Common myeloid progenitor, CD34-positive (primary cell): Measurements from ENCODE around the gene RAD51B.

ENCODE experiments used
- CTCF ChIA-PET: fragments of 350-600 bp; sonication (Branson Sonifier 250); formaldehyde crosslinking; loops from one replicate; lab custom pipeline; 2021; ENCODE audit warnings: antibody characterized with exemption; lab: Charles Lee
- POLR2A ChIA-PET: fragments of 350-600 bp; sonication (Branson Sonifier 250); formaldehyde crosslinking; loops from one replicate; lab custom pipeline; 2021; ENCODE audit warnings: antibody characterized with exemption; lab: Charles Lee
- DNase-seq, 3 donors: peaks; one replicate each; pipeline versions ENCODE4 v3.0.0 to v3.0.0-alpha.2; 2013
- H3K27ac ChIP-seq, 2 experiments: 1 replicate in 1 of 2; 2 replicates in 1 of 2; pipeline ENCODE4 v1.7.0; 2013; ENCODE audit warnings: inconsistent platforms in 2 of 2, low read length in 2 of 2, mild to moderate bottlenecking in 2 of 2, low read depth in 1 of 2, moderate library complexity in 1 of 2; ENCODE audit not compliant: severe bottlenecking in 2 of 2, insufficient read depth in 1 of 2, poor library complexity in 1 of 2
- H3K27me3 ChIP-seq, 5 experiments: replicated peaks in 2 of 5; 1 replicate in 3 of 5; 2 replicates in 2 of 5; pipeline versions ENCODE4 v1.6.1 to v1.7.0; 2013; ENCODE audit warnings: low read length in 4 of 5, mild to moderate bottlenecking in 2 of 5, moderate library complexity in 2 of 5, inconsistent platforms in 1 of 5; ENCODE audit not compliant: insufficient read depth in 5 of 5, control insufficient read depth in 4 of 5
- H3K36me3 ChIP-seq, 4 experiments: 1 replicate in 2 of 4; 2 replicates in 2 of 4; pipeline versions ENCODE4 v1.6.1 to v1.7.0; 2013; ENCODE audit warnings: low read length in 3 of 4, control low read depth in 1 of 4, mild to moderate bottlenecking in 1 of 4; ENCODE audit not compliant: control insufficient read depth in 4 of 4, insufficient read depth in 4 of 4
- H3K4me1 ChIP-seq, 4 experiments: 1 replicate in 3 of 4; 2 replicates in 1 of 4; pipeline versions ENCODE4 v1.6.1 to v1.7.1; 2013; ENCODE audit warnings: low read length in 3 of 4, mild to moderate bottlenecking in 3 of 4, control low read depth in 1 of 4, inconsistent platforms in 1 of 4, moderate library complexity in 1 of 4; ENCODE audit not compliant: control insufficient read depth in 4 of 4, insufficient read depth in 4 of 4; ENCODE audit errors: control extremely low read depth in 1 of 4
- H3K4me3 ChIP-seq, 7 experiments: 1 replicate in 4 of 7; 2 replicates in 3 of 7; pipeline versions ENCODE4 v1.5.1 to v1.7.0; 2013; ENCODE audit warnings: mild to moderate bottlenecking in 7 of 7, low read length in 6 of 7, moderate library complexity in 6 of 7, inconsistent platforms in 2 of 7, low read depth in 2 of 7, control low read depth in 1 of 7; ENCODE audit not compliant: insufficient read depth in 4 of 7, control insufficient read depth in 1 of 7; ENCODE audit errors: extremely low read depth in 1 of 7
- H3K9me3 ChIP-seq, 5 experiments: 1 replicate in 4 of 5; 2 replicates in 1 of 5; pipeline versions ENCODE4 v1.6.1 to v1.7.1; 2013; ENCODE audit warnings: low read length in 4 of 5, mild to moderate bottlenecking in 2 of 5, inconsistent platforms in 1 of 5, low read depth in 1 of 5, moderate library complexity in 1 of 5; ENCODE audit not compliant: control insufficient read depth in 4 of 5, insufficient read depth in 2 of 5; ENCODE audit errors: control extremely low read depth in 1 of 5
- WGBS: methylation state at CpG from one replicate; pipeline ENCODE4 v1.1.5; 2013; ENCODE audit not compliant: insufficient coverage; 5-methylcytosine and 5-hydroxymethylcytosine counted together

Gene RAD51B

GRCh38 chr14:68144051-68144681 is 324.6 kb downstream of the RAD51B start:
- H3K27me3 ChIP-seq = no peaks in the 10 kb centered on the region
- peaks cover 0 to 2% (median 0%) of the 10 kb centered on the region in 4 experiments for H3K36me3 ChIP-seq
- peaks cover 2 to 11% (median 6%) of the 10 kb centered on the region in 5 experiments for H3K9me3 ChIP-seq
- peak in 2 of 3 donors; percentile 58 to 75 for DNase-seq
- peaks cover 15 to 79% (median 48%) of the 10 kb centered on the region in 4 experiments for H3K4me1 ChIP-seq
- H3K27ac ChIP-seq = peak overlapping the region; percentile 47 to 69
- ChIA-PET CTCF (interaction anchor here (1.1 to 1.8 kb wide), 5 partner anchors 9 to 663 kb away, joined by 3 to 8 read pairs (median 4); no protein-coding TSS in a partner anchor), POLR2A (no interaction called here)
- 75% methylated on average over 1 of the region's 3 CpGs for WGBS
- H3K4me3 ChIP-seq = peak overlapping the region in 1 of 7 experiments; percentile 11

GRCh38 chr14:68145036-68145435 is 325.5 kb downstream of the RAD51B start:
- H3K4me3 ChIP-seq = peak overlapping the region in 1 of 7 experiments; percentile 9
- H3K9me3 ChIP-seq = peaks cover 2 to 14% (median 6%) of the 10 kb centered on the region in 5 experiments
- DNase-seq = no peak
- no CpG with 5 or more reads among the region's 2 CpGs for WGBS
- peaks cover 0 to 2% (median 0%) of the 10 kb centered on the region in 4 experiments for H3K36me3 ChIP-seq
- H3K27me3 ChIP-seq = no peaks in the 10 kb centered on the region
- H3K27ac ChIP-seq = no peak overlapping the region
- ChIA-PET CTCF (interaction anchor here (1.1 kb wide), 1 partner anchor 14 kb away, joined by 3 read pairs; no protein-coding TSS in a partner anchor), POLR2A (no interaction called here)
- H3K4me1 ChIP-seq = peaks cover 15 to 71% (median 45%) of the 10 kb centered on the region in 4 experiments

GRCh38 chr14:68145539-68145938 is 326.0 kb downstream of the RAD51B start:
- peaks cover 15 to 66% (median 45%) of the 10 kb centered on the region in 4 experiments for H3K4me1 ChIP-seq
- peaks cover 0 to 2% (median 0%) of the 10 kb centered on the region in 4 experiments for H3K36me3 ChIP-seq
- H3K9me3 ChIP-seq = peaks cover 2 to 15% (median 6%) of the 10 kb centered on the region in 5 experiments
- ChIA-PET POLR2A (no interaction called here), CTCF (interaction anchor here (0.8 kb wide), 1 partner anchor 20 kb away, joined by 3 read pairs; no protein-coding TSS in a partner anchor)
- H3K4me3 ChIP-seq = peak overlapping the region in 1 of 7 experiments; percentile 29
- no peaks in the 10 kb centered on the region for H3K27me3 ChIP-seq
- peak in 2 of 3 donors; percentile 66 to 82 for DNase-seq
- H3K27ac ChIP-seq = peak overlapping the region in 1 of 2 experiments; percentile 43

- no peak overlapping the region for H3K27ac ChIP-seq
- H3K4me1 ChIP-seq = peaks cover 13 to 54% (median 41%) of the 10 kb centered on the region in 4 experiments
- H3K36me3 ChIP-seq = peaks cover 0 to 2% (median 0%) of the 10 kb centered on the region in 4 experiments
- POLR2A ChIA-PET = no interaction called here
- CTCF ChIA-PET = no interaction called here
- WGBS = 100% methylated on average over 2 of the region's 3 CpGs
- H3K9me3 ChIP-seq = peaks cover 2 to 21% (median 7%) of the 10 kb centered on the region in 5 experiments
- no peak overlapping the region for H3K4me3 ChIP-seq
- no peak for DNase-seq
- H3K27me3 ChIP-seq = no peaks in the 10 kb centered on the region
Measured at GRCh38 chr14:68146818-68147217, 327.2 kb downstream of the RAD51B start.

GRCh38 chr14:68147303-68147702 is 327.7 kb downstream of the RAD51B start:
- no peak overlapping the region for H3K4me3 ChIP-seq
- H3K9me3 ChIP-seq = peaks cover 2 to 25% (median 8%) of the 10 kb centered on the region in 5 experiments
- ChIA-PET POLR2A (no interaction called here), CTCF (no interaction called here)
- peaks cover 0 to 2% (median 0%) of the 10 kb centered on the region in 4 experiments for H3K36me3 ChIP-seq
- peaks cover 13 to 53% (median 38%) of the 10 kb centered on the region in 4 experiments for H3K4me1 ChIP-seq
- H3K27me3 ChIP-seq = no peaks in the 10 kb centered on the region
- H3K27ac ChIP-seq = no peak overlapping the region
- no peak for DNase-seq

- no peak overlapping the region for H3K4me3 ChIP-seq
- H3K27ac ChIP-seq = no peak overlapping the region
- WGBS = 100% methylated on average over 2 of the region's 3 CpGs
- no peak for DNase-seq
- H3K9me3 ChIP-seq = peaks cover 2 to 30% (median 8%) of the 10 kb centered on the region in 5 experiments
- peaks cover 8 to 44% (median 30%) of the 10 kb centered on the region in 4 experiments for H3K4me1 ChIP-seq
- H3K36me3 ChIP-seq = peaks cover 0 to 2% (median 0%) of the 10 kb centered on the region in 4 experiments
- ChIA-PET CTCF (no interaction called here), POLR2A (no interaction called here)
- no peaks in the 10 kb centered on the region for H3K27me3 ChIP-seq
Measured at GRCh38 chr14:68148276-68148675, 328.7 kb downstream of the RAD51B start.

GRCh38 chr14:68148763-68149162 is 329.2 kb downstream of the RAD51B start:
- peaks cover 6 to 39% (median 26%) of the 10 kb centered on the region in 4 experiments for H3K4me1 ChIP-seq
- ChIA-PET CTCF (no interaction called here), POLR2A (no interaction called here)
- H3K27me3 ChIP-seq = no peaks in the 10 kb centered on the region
- peaks cover 0 to 2% (median 0%) of the 10 kb centered on the region in 4 experiments for H3K36me3 ChIP-seq
- DNase-seq = no peak
- H3K27ac ChIP-seq = no peak overlapping the region
- H3K9me3 ChIP-seq = peaks cover 2 to 31% (median 8%) of the 10 kb centered on the region in 5 experiments
- no peak overlapping the region for H3K4me3 ChIP-seq
